ENCODE measurements around the gene APPL2. TPM values are rescaled to one million over a fixed set of nuclear protein-coding genes. Genes with fewer than 3 reads are reported as not detected.

APPL2 gene
- total RNA-seq, 1 experiment from 2014 or later: 16.1 TPM

- TF ChIP-seq ARID4B (CRISPR knock-in tag; IDR thresholded peaks at IDR 0.05; ENCODE audit: borderline replicate concordance): no peak
- TF ChIP-seq ZNF263 (CRISPR knock-in tag; IDR thresholded peaks at IDR 0.05; ENCODE audit: low read depth): no peak
- TF ChIP-seq TCF7 (CRISPR knock-in tag; IDR thresholded peaks at IDR 0.05; ENCODE audit: low read depth): no peak
- no peak for TF ChIP-seq PRDM15 (CRISPR knock-in tag; IDR thresholded peaks at IDR 0.05)
- no peak for TF ChIP-seq ERG (CRISPR knock-in tag; IDR thresholded peaks at IDR 0.05)
Observed at GRCh38 chr12:105214148-105214547, 21.8 kb downstream of the APPL2 start (continued).

GRCh38 chr12:105212438-105212837, 23.5 kb downstream of the APPL2 start:
- DNase-seq (ENCODE audit: low spot score) (no peak), ATAC-seq (no peak)
- no peaks in the 10 kb centered on the region for H3K9me3 Mint-ChIP-seq
- no peaks in the 10 kb centered on the region for H3K27me3 Mint-ChIP-seq (ENCODE audit: low read depth)
- TF ChIP-seq MLX (CRISPR knock-in tag; IDR thresholded peaks at IDR 0.05): no peak
- TF ChIP-seq NR1H2 (CRISPR knock-in tag; IDR thresholded peaks at IDR 0.05): no peak
- no peak for TF ChIP-seq GTF2I (CRISPR knock-in tag; conservative IDR thresholded peaks at IDR 0.05)
- TF ChIP-seq NFATC4 (CRISPR knock-in tag; IDR thresholded peaks at IDR 0.05): no peak
- TF ChIP-seq SMAD3 (CRISPR knock-in tag; IDR thresholded peaks at IDR 0.05; ENCODE audit: borderline replicate concordance): no peak
- no peak for TF ChIP-seq ZNF317 (CRISPR knock-in tag; IDR thresholded peaks at IDR 0.05; ENCODE audit: borderline replicate concordance, low read depth)
- no peak for TF ChIP-seq RORB (CRISPR knock-in tag; IDR thresholded peaks at IDR 0.05)
- no peak for TF ChIP-seq USF1 (CRISPR knock-in tag; IDR thresholded peaks at IDR 0.05)
- TF ChIP-seq ZSCAN18 (CRISPR knock-in tag; IDR thresholded peaks at IDR 0.05): no peak
- TF ChIP-seq CTCF (IDR thresholded peaks at IDR 0.05): no peak
- TF ChIP-seq TCF7 (CRISPR knock-in tag; IDR thresholded peaks at IDR 0.05; ENCODE audit: low read depth): no peak
- no peak for TF ChIP-seq FOXP1 (CRISPR knock-in tag; IDR thresholded peaks at IDR 0.05; ENCODE audit: borderline replicate concordance)
- TF ChIP-seq ZNF219 (CRISPR knock-in tag; IDR thresholded peaks at IDR 0.05; ENCODE audit: borderline replicate concordance): no peak
- TF ChIP-seq MYBL2 (CRISPR knock-in tag; IDR thresholded peaks at IDR 0.05): no peak
- TF ChIP-seq E2F1 (CRISPR knock-in tag; IDR thresholded peaks at IDR 0.05): no peak
- ChIA-PET POLR2A (no interaction called here), CTCF (interaction anchor here (0.6 kb wide), 1 partner anchor 135 kb away, joined by 3 read pairs; no protein-coding TSS in a partner anchor)
- H3K4me1 Mint-ChIP-seq: peaks cover 6% of the 10 kb centered on the region
- H3K4me3 Mint-ChIP-seq: no peak overlapping the region
- no peak overlapping the region for H3K27ac Mint-ChIP-seq
- H3K36me3 Mint-ChIP-seq: peaks cover 16% of the 10 kb centered on the region
